CD4-positive, alpha-beta T cell (primary cell): Measurements from ENCODE around the gene DYNC2LI1. TPM values are rescaled to one million over a fixed set of nuclear protein-coding genes. Genes with fewer than 3 reads are reported as not detected.

Source experiments
- ATAC-seq: fragments of 200-7000 bp; cut with Tn5 transposase; one replicate; pipeline ENCODE4 v1.10.0; 2022; ENCODE audit warnings: mild to moderate bottlenecking; ENCODE audit not compliant: poor library complexity
- CTCF ChIA-PET: fragments of 350-600 bp; sonication (Branson Sonifier 250); formaldehyde crosslinking; loops from one replicate; lab custom pipeline; 2021; ENCODE audit warnings: antibody characterized with exemption, inconsistent platforms; lab: Charles Lee
- POLR2A ChIA-PET: fragments of 350-600 bp; sonication (Branson Sonifier 250); formaldehyde crosslinking; loops from one replicate; lab custom pipeline; 2021; ENCODE audit warnings: antibody characterized with exemption, inconsistent platforms; lab: Charles Lee
- DNase-seq, 14 experiments: peaks; one replicate each; pipeline ENCODE4 v3.0.0-alpha.2; 2013 to 2020; ENCODE audit warnings: mixed read lengths in 2 of 14
- H3K27ac ChIP-seq, 2 donors: one replicate each; pipeline versions ENCODE4 v1.5.1 to v1.7.0; 2013; ENCODE audit warnings: low read length in 2 of 2, low read depth in 1 of 2, mild to moderate bottlenecking in 1 of 2
- H3K27me3 ChIP-seq, 2 experiments: 1 replicate in 1 of 2; 2 replicates in 1 of 2; pipeline versions ENCODE4 v1.6.1 to v1.7.0; 2013; ENCODE audit warnings: low read length in 2 of 2, control low read depth in 1 of 2, mild to moderate bottlenecking in 1 of 2, moderate library complexity in 1 of 2; ENCODE audit not compliant: insufficient read depth in 2 of 2, control insufficient read depth in 1 of 2
- H3K36me3 ChIP-seq: one replicate; pipeline ENCODE4 v1.6.1; 2013; ENCODE audit warnings: low read length, control low read depth; ENCODE audit not compliant: insufficient read depth
- H3K4me1 ChIP-seq: one replicate; pipeline ENCODE4 v1.6.1; 2013; ENCODE audit warnings: low read length, control low read depth; ENCODE audit not compliant: insufficient read depth
- H3K4me3 ChIP-seq: one replicate; pipeline ENCODE4 v1.5.1; 2013; ENCODE audit warnings: mild to moderate bottlenecking, low read length, moderate library complexity
- H3K9me3 ChIP-seq, 2 experiments: 1 replicate in 1 of 2; 2 replicates in 1 of 2; pipeline versions ENCODE4 v1.6.1 to v1.7.0; 2013; ENCODE audit warnings: low read length in 2 of 2, mild to moderate bottlenecking in 2 of 2, control low read depth in 1 of 2, moderate library complexity in 1 of 2; ENCODE audit not compliant: control insufficient read depth in 1 of 2, insufficient read depth in 1 of 2
- H3K27ac Mint-ChIP-seq: one replicate; pipeline ENCODE4 v1.8.0; 2020; ENCODE audit warnings: mixed read lengths
- H3K27me3 Mint-ChIP-seq: one replicate; pipeline ENCODE4 v1.8.0; 2021; ENCODE audit warnings: mixed read lengths
- H3K36me3 Mint-ChIP-seq: one replicate; pipeline ENCODE4 v1.8.0; 2021; ENCODE audit warnings: low read depth, mixed read lengths
- H3K4me1 Mint-ChIP-seq: one replicate; pipeline ENCODE4 v1.8.0; 2021; ENCODE audit warnings: low read depth, mixed read lengths
- H3K4me3 Mint-ChIP-seq: one replicate; pipeline ENCODE4 v1.8.0; 2020; ENCODE audit warnings: mild to moderate bottlenecking, mixed read lengths
- H3K9me3 Mint-ChIP-seq: one replicate; pipeline ENCODE4 v1.8.0; 2020; ENCODE audit warnings: mixed read lengths
- intact Hi-C, 2 experiments: fragments of 100-400 bp; cut with DNase I in 1 of 2; cut with micrococcal nuclease in 1 of 2; formaldehyde crosslinking; loops; one replicate each; pipeline versions ENCODE4 v1.15.1 to v1.9.0; 2023 to 2025; cut with DNase I, micrococcal nuclease
- total RNA-seq, 174 experiments: library from RNA in 2 of 174; stranded (reverse) in 2 of 174; gene quantifications; one replicate each; pipeline ENCODE4 v1.2.3 and lab custom pipeline; 2021 to 2026
- TF ChIP-seq, protein P1 (sequence below): fragments of 200-600 bp; IDR thresholded peaks from one replicate; pipeline ENCODE4 v1.8.0; 2022; ENCODE audit warnings: antibody characterized with exemption, mild to moderate bottlenecking

DYNC2LI1 gene
- total RNA-seq, 2 experiments from 2014 or later = 2.1 to 2.2 TPM

DNA sequence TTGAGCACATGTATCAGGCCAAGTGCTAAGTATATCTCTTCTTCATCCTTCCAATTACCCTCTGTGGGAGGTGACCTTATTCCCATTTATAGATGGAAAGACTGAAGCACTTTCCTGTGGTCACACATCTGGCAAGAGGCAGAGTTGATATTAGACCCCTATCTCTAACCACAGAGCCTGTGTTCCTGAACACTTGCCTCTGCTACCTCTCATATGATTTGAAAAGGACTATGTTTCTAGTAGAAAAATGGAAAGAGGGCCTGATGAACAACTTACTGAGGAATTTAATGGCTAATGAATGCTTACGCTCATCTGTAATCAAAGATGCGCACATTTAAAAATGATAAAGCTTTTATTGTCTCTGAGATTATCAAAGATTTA lies 46.2 kb upstream of the DYNC2LI1 start:
- H3K27ac Mint-ChIP-seq = no peak overlapping the region
- Histone ChIP-seq H3K4me3 (no peak overlapping the region), H3K9me3 (no peaks in the 10 kb centered on the region), H3K27ac (no peak overlapping the region), H3K27me3 (no peaks in the 10 kb centered on the region), H3K4me1 (no peaks in the 10 kb centered on the region), H3K36me3 (no peaks in the 10 kb centered on the region)
- no peaks in the 10 kb centered on the region for H3K9me3 Mint-ChIP-seq
- intact Hi-C loops = no loop called here
- CTCF ChIA-PET = no interaction called here
- H3K4me3 Mint-ChIP-seq = no peak overlapping the region
- H3K36me3 Mint-ChIP-seq = no peaks in the 10 kb centered on the region
- ATAC-seq (no peak), DNase-seq (no peak)
- POLR2A ChIA-PET = no interaction called here
- peaks cover 4% of the 10 kb centered on the region for H3K27me3 Mint-ChIP-seq
- no peaks in the 10 kb centered on the region for H3K4me1 Mint-ChIP-seq
- TF ChIP-seq, protein P1, sequence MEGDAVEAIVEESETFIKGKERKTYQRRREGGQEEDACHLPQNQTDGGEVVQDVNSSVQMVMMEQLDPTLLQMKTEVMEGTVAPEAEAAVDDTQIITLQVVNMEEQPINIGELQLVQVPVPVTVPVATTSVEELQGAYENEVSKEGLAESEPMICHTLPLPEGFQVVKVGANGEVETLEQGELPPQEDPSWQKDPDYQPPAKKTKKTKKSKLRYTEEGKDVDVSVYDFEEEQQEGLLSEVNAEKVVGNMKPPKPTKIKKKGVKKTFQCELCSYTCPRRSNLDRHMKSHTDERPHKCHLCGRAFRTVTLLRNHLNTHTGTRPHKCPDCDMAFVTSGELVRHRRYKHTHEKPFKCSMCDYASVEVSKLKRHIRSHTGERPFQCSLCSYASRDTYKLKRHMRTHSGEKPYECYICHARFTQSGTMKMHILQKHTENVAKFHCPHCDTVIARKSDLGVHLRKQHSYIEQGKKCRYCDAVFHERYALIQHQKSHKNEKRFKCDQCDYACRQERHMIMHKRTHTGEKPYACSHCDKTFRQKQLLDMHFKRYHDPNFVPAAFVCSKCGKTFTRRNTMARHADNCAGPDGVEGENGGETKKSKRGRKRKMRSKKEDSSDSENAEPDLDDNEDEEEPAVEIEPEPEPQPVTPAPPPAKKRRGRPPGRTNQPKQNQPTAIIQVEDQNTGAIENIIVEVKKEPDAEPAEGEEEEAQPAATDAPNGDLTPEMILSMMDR = no peak

DNA sequence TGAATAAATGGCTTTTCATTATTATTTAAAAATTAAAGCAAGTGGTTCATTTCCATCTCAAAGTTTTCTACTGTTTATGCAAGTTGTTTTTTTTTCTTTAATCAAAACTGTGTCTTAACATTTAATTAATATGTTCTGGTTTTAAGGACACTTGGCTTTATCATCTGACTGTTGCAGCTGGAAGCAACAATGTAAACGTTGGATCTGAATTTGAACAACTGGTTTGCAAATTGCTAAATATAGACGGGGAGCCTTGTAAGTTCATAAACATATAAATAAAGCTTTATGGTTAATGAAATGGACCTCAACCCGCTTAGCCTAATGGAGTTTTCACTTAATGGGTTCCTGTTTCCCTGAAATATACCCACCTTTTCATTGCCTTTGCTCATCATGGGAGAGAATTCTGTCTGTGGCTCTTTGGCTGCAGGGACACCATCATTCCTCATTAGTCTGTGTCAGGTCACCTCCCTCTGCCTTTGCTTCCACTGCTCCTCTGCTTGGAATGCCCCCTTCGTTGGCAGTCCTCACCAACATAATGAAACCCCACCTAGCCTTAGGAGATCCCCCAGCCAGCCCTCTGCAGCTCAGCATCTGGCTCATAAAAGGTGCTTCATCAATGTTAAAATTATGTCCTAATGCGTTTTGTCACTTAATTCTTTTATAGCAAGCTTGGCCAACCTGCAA lies 44.2 kb upstream of the DYNC2LI1 start:
- Mint-ChIP-seq H3K9me3 (no peaks in the 10 kb centered on the region), H3K36me3 (no peaks in the 10 kb centered on the region), H3K4me3 (no peak overlapping the region), H3K27ac (no peak overlapping the region), H3K4me1 (no peaks in the 10 kb centered on the region), H3K27me3 (peaks cover 4% of the 10 kb centered on the region)
- Histone ChIP-seq H3K27me3 (no peaks in the 10 kb centered on the region), H3K27ac (no peak overlapping the region), H3K4me1 (no peaks in the 10 kb centered on the region), H3K4me3 (no peak overlapping the region), H3K36me3 (no peaks in the 10 kb centered on the region), H3K9me3 (no peaks in the 10 kb centered on the region)
- DNase-seq (no peak), ATAC-seq (no peak)
- ChIA-PET POLR2A (no interaction called here), CTCF (interaction anchor here (0.6 kb wide), 1 partner anchor 53 kb away, joined by 3 read pairs; no protein-coding TSS in a partner anchor)
- intact Hi-C loops = no loop called here
- TF ChIP-seq, protein P1 = no peak

DNA sequence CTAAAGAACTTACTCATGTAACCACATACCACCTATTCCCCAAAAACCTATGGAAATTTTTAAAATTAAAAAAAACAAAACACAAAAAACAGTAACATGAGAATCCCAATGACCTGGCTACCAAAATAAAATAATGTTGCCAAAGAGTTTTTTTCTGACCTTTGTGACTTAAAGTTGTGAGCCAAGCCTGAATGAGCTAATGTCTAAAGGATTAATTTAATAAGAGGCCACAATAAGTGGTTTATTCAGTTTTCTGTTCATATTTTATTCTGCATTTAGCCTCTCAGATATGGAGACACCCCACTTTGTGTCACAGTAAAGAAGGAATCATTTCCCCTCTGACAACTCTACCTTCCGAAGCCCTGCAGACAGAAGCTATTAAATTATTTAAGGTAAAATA lies 42.6 kb upstream of the DYNC2LI1 start:
- DNase-seq (no peak), ATAC-seq (no peak)
- H3K27ac Mint-ChIP-seq = no peak overlapping the region
- TF ChIP-seq, protein P1 = no peak
- H3K4me3 Mint-ChIP-seq = no peak overlapping the region
- POLR2A ChIA-PET = no interaction called here
- Histone ChIP-seq H3K9me3 (no peaks in the 10 kb centered on the region), H3K27me3 (no peaks in the 10 kb centered on the region), H3K4me3 (no peak overlapping the region), H3K27ac (no peak overlapping the region), H3K36me3 (no peaks in the 10 kb centered on the region), H3K4me1 (no peaks in the 10 kb centered on the region)
- no peaks in the 10 kb centered on the region for H3K9me3 Mint-ChIP-seq
- CTCF ChIA-PET = no interaction called here
- peaks cover 4% of the 10 kb centered on the region for H3K27me3 Mint-ChIP-seq
- no peaks in the 10 kb centered on the region for H3K36me3 Mint-ChIP-seq
- no peaks in the 10 kb centered on the region for H3K4me1 Mint-ChIP-seq
- intact Hi-C loops = no loop called here
